CD4-positive, alpha-beta T cell treated with Interferon gamma for 1 hour (primary cell): Measurements from ENCODE around the gene ARL5C.
A peak's percentile ranks its signal among the peaks of the same experiment; 100 is the strongest.

Experiments
- DNase-seq: peaks from one replicate; pipeline ENCODE4 v3.0.0-alpha.2; 2020

Gene ARL5C

GRCh38 chr17:39165841-39166349 lies at the start of gene ARL5C:
ARL5C (minus strand) TSS chr17:39166161; CDS start chr17:39165760, 401 bp downstream.
- DNase-seq: no peak

GRCh38 chr17:39213852-39214251 lies 47.9 kb upstream of the ARL5C start:
- no peak for DNase-seq

- DNase-seq: no peak
Observed at GRCh38 chr17:39212841-39213480, 47.0 kb upstream of the ARL5C start.

GRCh38 chr17:39212195-39212810 lies 46.3 kb upstream of the ARL5C start:
- DNase-seq: no peak

GRCh38 chr17:39210093-39210434 lies 44.1 kb upstream of the ARL5C start:
- DNase-seq: no peak

GRCh38 chr17:39209317-39210092 lies 43.5 kb upstream of the ARL5C start:
- peak; percentile 79 for DNase-seq

GRCh38 chr17:39208893-39209292 lies 42.9 kb upstream of the ARL5C start:
- DNase-seq: peak; percentile 70

- DNase-seq: no peak
Observed at GRCh38 chr17:39208136-39208535, 42.2 kb upstream of the ARL5C start.

- no peak for DNase-seq
Observed at GRCh38 chr17:39205112-39205526, 39.2 kb upstream of the ARL5C start.

- DNase-seq: no peak
Observed at GRCh38 chr17:39204245-39204644, 38.3 kb upstream of the ARL5C start.

- DNase-seq: no peak
Observed at GRCh38 chr17:39200957-39201510, 35.1 kb upstream of the ARL5C start.

- peak; percentile 80 for DNase-seq
Observed at GRCh38 chr17:39200070-39200879, 34.3 kb upstream of the ARL5C start, which contains the start of gene RPL19. RPL19 (plus strand) TSS chr17:39200283; CDS start chr17:39200345, 62 bp downstream.

- DNase-seq: peak; percentile 89
Observed at GRCh38 chr17:39199820-39200069, 33.8 kb upstream of the ARL5C start.

- no peak for DNase-seq
Observed at GRCh38 chr17:39198186-39198566, 32.2 kb upstream of the ARL5C start.

GRCh38 chr17:39197380-39198185 lies 31.6 kb upstream of the ARL5C start, which contains the start of gene CACNB1:
CACNB1 (minus strand) TSS chr17:39197669; CDS start chr17:39197495, 174 bp downstream.
- peak; percentile 44 for DNase-seq

GRCh38 chr17:39196808-39197291 lies 30.9 kb upstream of the ARL5C start:
- no peak for DNase-seq

GRCh38 chr17:39196241-39196807 lies 30.4 kb upstream of the ARL5C start:
- DNase-seq: no peak

GRCh38 chr17:39195568-39196160 lies 29.7 kb upstream of the ARL5C start:
- peak; percentile 26 for DNase-seq

GRCh38 chr17:39194985-39195524 lies 29.1 kb upstream of the ARL5C start:
- no peak for DNase-seq
